GM18526 (cell line): ENCODE results near the gene C16orf74.

Experiments
- POLR2A ChIP-seq: IDR thresholded peaks from 3 replicates; pipeline ENCODE4 v1.6.1; 2011; ENCODE audit not compliant: insufficient read length; ENCODE audit errors: extremely low read depth

C16orf74 gene

GRCh38 chr16:85659805-85660511, 90.9 kb downstream of the C16orf74 start:
- TF ChIP-seq POLR2A = no peak

GRCh38 chr16:85659336-85659735, 91.6 kb downstream of the C16orf74 start:
- no peak for TF ChIP-seq POLR2A

GRCh38 chr16:85658504-85659326, 92.2 kb downstream of the C16orf74 start:
- no peak for TF ChIP-seq POLR2A

GRCh38 chr16:85657996-85658395, 92.9 kb downstream of the C16orf74 start:
- TF ChIP-seq POLR2A = no peak
